Activated CD4-positive, CD25-positive, alpha-beta regulatory T cell (primary cell): ENCODE measurements around the gene RBFA.

ENCODE experiments used
- DNase-seq, 4 experiments: peaks; one replicate each; lab custom pipeline; 2025; lab: John Stamatoyannopoulos, UW

The RBFA gene

GRCh38 chr18:80074697-80075096 lies 40.5 kb downstream of the RBFA start:
- DNase-seq, result no peak

- DNase-seq, result no peak
Observed at GRCh38 chr18:80075940-80076339, 41.7 kb downstream of the RBFA start.

- no peak for DNase-seq
Observed at GRCh38 chr18:80076379-80076778, 42.1 kb downstream of the RBFA start.

GRCh38 chr18:80077873-80078272 lies 43.6 kb downstream of the RBFA start:
- DNase-seq, result no peak
